Neuronal stem cell (in vitro differentiated cells): ENCODE results near the gene ITFG2.
"Not testable (repeated sequence)": the region's sequence is repeated elsewhere in the genome, so short reads cannot be mapped to it uniquely, and the experiment has no call there.

Experiments
- DNase-seq: peaks from one replicate; pipeline ENCODE4 v3.0.0-alpha.2; 2013; ENCODE audit warnings: low spot score
- H2AFZ ChIP-seq: one replicate; pipeline ENCODE4 v1.6.1; 2013; ENCODE audit warnings: mild to moderate bottlenecking, low read length, inconsistent platforms
- H2AK5ac ChIP-seq: 2 replicates; pipeline ENCODE4 v1.6.1; 2013; ENCODE audit warnings: low read depth, mild to moderate bottlenecking, inconsistent platforms, low read length, moderate library complexity, mixed read lengths
- H2BK120ac ChIP-seq: 2 replicates; pipeline ENCODE4 v1.6.1; 2013; ENCODE audit warnings: low read depth, mild to moderate bottlenecking, inconsistent platforms, low read length, moderate library complexity, mixed read lengths
- H2BK12ac ChIP-seq: one replicate; pipeline ENCODE4 v1.6.1; 2013; ENCODE audit warnings: low read length, inconsistent platforms
- H2BK15ac ChIP-seq: 2 replicates; pipeline ENCODE4 v1.6.1; 2013; ENCODE audit warnings: mild to moderate bottlenecking, low read length, inconsistent platforms, mixed read lengths
- H2BK5ac ChIP-seq: one replicate; pipeline ENCODE4 v1.6.1; 2013; ENCODE audit warnings: inconsistent platforms, mild to moderate bottlenecking, low read length, moderate library complexity
- H3K14ac ChIP-seq: one replicate; pipeline ENCODE4 v1.6.1; 2013; ENCODE audit warnings: low read length, inconsistent platforms
- H3K18ac ChIP-seq: 2 replicates; pipeline ENCODE4 v1.6.1; 2013; ENCODE audit warnings: low read length, inconsistent platforms
- H3K23ac ChIP-seq: 2 replicates; pipeline ENCODE4 v1.6.1; 2013; ENCODE audit warnings: low read depth, mild to moderate bottlenecking, mixed read lengths, low read length, inconsistent platforms; ENCODE audit not compliant: poor library complexity
- H3K27ac ChIP-seq: replicated peaks from 3 replicates; pipeline ENCODE4 v1.5.1; 2013; ENCODE audit warnings: low read length, inconsistent platforms
- H3K27me3 ChIP-seq, 3 experiments: 2 replicates each; pipeline ENCODE4 v1.6.1; 2013; ENCODE audit warnings: low read length in 3 of 3, mild to moderate bottlenecking in 2 of 3, inconsistent platforms in 1 of 3, low read depth in 1 of 3, mixed read lengths in 1 of 3, moderate library complexity in 1 of 3; ENCODE audit not compliant: control insufficient read depth in 3 of 3, insufficient read depth in 3 of 3
- H3K36me3 ChIP-seq, 2 donors: replicated peaks in 1 of 2; 2 replicates each; pipeline ENCODE4 v1.6.1; 2013; ENCODE audit warnings: low read length in 2 of 2; ENCODE audit not compliant: control insufficient read depth in 2 of 2, insufficient read depth in 2 of 2
- H3K4ac ChIP-seq: 2 replicates; pipeline ENCODE4 v1.6.1; 2013; ENCODE audit warnings: inconsistent platforms, mild to moderate bottlenecking, low read length, moderate library complexity
- H3K4me1 ChIP-seq, 2 donors: 1 replicate in 1 of 2; 2 replicates in 1 of 2; pipeline ENCODE4 v1.6.1; 2013; ENCODE audit warnings: low read length in 2 of 2, low read depth in 1 of 2; ENCODE audit not compliant: control insufficient read depth in 2 of 2, insufficient read depth in 1 of 2
- H3K4me2 ChIP-seq: one replicate; pipeline ENCODE4 v1.6.1; 2013; ENCODE audit warnings: mild to moderate bottlenecking, low read length, inconsistent platforms; ENCODE audit not compliant: insufficient read depth, poor library complexity, severe bottlenecking
- H3K4me3 ChIP-seq, 2 donors: 2 replicates each; pipeline ENCODE4 v1.5.1; 2013; ENCODE audit warnings: low read length in 2 of 2, mild to moderate bottlenecking in 2 of 2, inconsistent platforms in 1 of 2, moderate library complexity in 1 of 2
- H3K79me1 ChIP-seq: one replicate; pipeline ENCODE4 v1.6.1; 2013; ENCODE audit warnings: low read depth, mild to moderate bottlenecking, inconsistent platforms, low read length, moderate library complexity
- H3K9ac ChIP-seq: one replicate; pipeline ENCODE4 v1.6.1; 2013; ENCODE audit warnings: mild to moderate bottlenecking, low read depth, low read length, inconsistent platforms; ENCODE audit not compliant: poor library complexity
- H3K9me3 ChIP-seq, 2 donors: replicated peaks in 1 of 2; 2 replicates each; pipeline versions ENCODE3 to v1.6.1; 2013; ENCODE audit warnings: low read length in 2 of 2, mild to moderate bottlenecking in 2 of 2, inconsistent platforms in 1 of 2, low read depth in 1 of 2, mixed read lengths in 1 of 2, moderate library complexity in 1 of 2; ENCODE audit not compliant: control insufficient read depth in 2 of 2, insufficient read depth in 1 of 2
- H4K8ac ChIP-seq: one replicate; pipeline ENCODE4 v1.6.1; 2013; ENCODE audit warnings: low read depth, mild to moderate bottlenecking, inconsistent platforms, low read length, moderate library complexity
- H4K91ac ChIP-seq: one replicate; pipeline ENCODE4 v1.6.1; 2013; ENCODE audit warnings: low read length, low read depth, mild to moderate bottlenecking, inconsistent platforms; ENCODE audit not compliant: poor library complexity
- WGBS, 2 donors: extraction: QIAGEN DNeasy Blood & Tissue Kit; methylation state at CpG; one replicate each; pipeline ENCODE4 v1.1.7; 2013; ENCODE audit warnings: missing lambda C conversion rate in 2 of 2, mixed read lengths in 1 of 2; ENCODE audit not compliant: insufficient read length in 2 of 2, insufficient replicate concordance in 1 of 2; ENCODE audit errors: extremely low coverage in 2 of 2; 5-methylcytosine and 5-hydroxymethylcytosine counted together

Gene ITFG2

DNA sequence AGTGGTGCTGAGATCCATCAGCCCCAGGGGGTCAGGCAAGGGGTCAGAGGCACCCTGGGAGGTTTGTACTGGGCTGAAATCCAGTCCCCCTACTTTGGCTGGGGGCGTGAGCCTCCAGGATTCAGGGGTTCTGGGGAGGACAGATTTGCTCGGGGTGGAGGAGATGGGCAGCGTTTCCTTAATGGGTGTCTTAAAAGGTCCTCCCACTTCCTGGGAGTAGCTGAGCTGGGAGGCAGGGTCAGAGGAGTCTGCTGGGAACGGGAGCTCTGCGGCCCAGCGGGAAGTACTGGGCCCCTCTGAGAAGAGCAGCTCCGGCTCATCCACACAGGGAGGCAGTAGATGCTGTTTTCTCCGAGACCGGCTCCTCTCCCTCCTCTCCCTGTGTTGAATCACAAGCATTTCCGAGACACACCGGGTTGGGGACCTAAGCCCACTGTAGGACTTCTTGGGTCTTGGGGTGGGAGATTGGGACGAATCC lies 46.5 kb downstream of the ITFG2 start:
- no peak overlapping the region for H3K14ac ChIP-seq
- no peak for DNase-seq
- no peak overlapping the region for H2AK5ac ChIP-seq
- H2BK12ac ChIP-seq, result no peak overlapping the region
- H4K91ac ChIP-seq, result no peak overlapping the region
- no peak overlapping the region for H3K9ac ChIP-seq
- peaks cover 7 to 12% of the 10 kb centered on the region in 2 donors for H3K4me1 ChIP-seq
- peaks cover 25 to 67% of the 10 kb centered on the region in 2 donors for H3K36me3 ChIP-seq
- H2BK15ac ChIP-seq, result no peak overlapping the region
- no peak overlapping the region for H3K18ac ChIP-seq
- no peak overlapping the region for H3K23ac ChIP-seq
- no peak overlapping the region for H3K4me3 ChIP-seq
- no peak overlapping the region for H2BK120ac ChIP-seq
- H3K4ac ChIP-seq, result no peak overlapping the region
- H3K27me3 ChIP-seq, result no peaks in the 10 kb centered on the region
- H2AFZ ChIP-seq, result no peak overlapping the region
- H2BK5ac ChIP-seq, result no peak overlapping the region
- H3K27ac ChIP-seq, result no peak overlapping the region
- H3K4me2 ChIP-seq, result no peak overlapping the region
- no CpG with 5 or more reads among the region's 12 CpGs for WGBS, 2 donors
- no peak overlapping the region for H4K8ac ChIP-seq
- H3K9me3 ChIP-seq, result no peaks in the 10 kb centered on the region
- H3K79me1 ChIP-seq, result no peaks in the 10 kb centered on the region

DNA sequence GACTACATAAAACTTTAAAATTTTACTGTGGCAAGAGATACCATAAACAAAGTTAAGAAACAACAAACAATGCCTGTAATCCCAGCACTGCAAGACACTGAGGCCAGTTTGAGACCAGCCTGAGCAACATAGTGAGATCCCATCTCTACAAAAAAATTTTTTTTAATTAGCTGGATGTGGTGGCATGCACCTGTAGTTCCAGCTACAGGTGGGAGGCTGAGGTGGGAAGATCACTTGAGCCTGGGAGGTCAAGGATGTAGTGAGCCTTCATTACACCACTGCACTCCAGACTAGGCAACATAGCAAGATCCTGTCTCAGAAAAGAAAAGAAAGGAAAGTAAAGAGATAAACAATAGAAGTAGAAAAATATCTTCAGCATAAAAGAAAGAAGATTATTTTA lies 47.7 kb downstream of the ITFG2 start:
- Histone ChIP-seq H3K36me3 (peaks cover 37 to 79% of the 10 kb centered on the region in 2 donors), H3K27ac (no peak overlapping the region), H2AK5ac (no peak overlapping the region), H3K14ac (no peak overlapping the region), H3K4me2 (no peak overlapping the region), H3K4ac (no peak overlapping the region), H2BK120ac (no peak overlapping the region), H3K27me3 (no peaks in the 10 kb centered on the region), H4K8ac (no peak overlapping the region), H2BK12ac (no peak overlapping the region), H3K79me1 (peaks cover 3% of the 10 kb centered on the region), H2AFZ (no peak overlapping the region), H3K4me1 (peaks cover 7 to 12% of the 10 kb centered on the region in 2 donors), H3K9ac (no peak overlapping the region), H2BK5ac (no peak overlapping the region), H3K23ac (no peak overlapping the region), H2BK15ac (no peak overlapping the region), H3K18ac (no peak overlapping the region), H4K91ac (no peak overlapping the region), H3K4me3 (no peak overlapping the region), H3K9me3 (no peaks in the 10 kb centered on the region)
- DNase-seq, result no peak

DNA sequence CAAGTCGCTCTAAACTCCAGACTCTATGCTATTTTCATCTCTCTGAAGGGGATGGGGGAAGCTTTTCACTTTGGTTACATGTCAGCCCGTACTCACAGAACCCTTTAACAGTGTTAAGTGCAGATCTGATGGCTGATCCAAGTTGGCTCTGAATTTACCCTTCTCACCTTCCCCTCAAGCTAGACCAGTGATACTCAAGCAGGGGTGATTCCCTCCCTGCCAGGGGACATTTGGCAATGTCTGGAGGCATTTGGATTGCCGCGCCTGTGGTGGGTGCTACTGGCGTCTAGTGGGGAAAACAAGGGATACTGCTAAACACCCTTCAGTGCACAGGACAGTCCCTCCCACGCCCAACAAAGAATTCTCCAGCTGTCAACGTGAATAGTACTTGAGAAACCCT lies 50.4 kb downstream of the ITFG2 start:
- Histone ChIP-seq H3K36me3 (peaks cover 54 to 96% of the 10 kb centered on the region in 2 donors), H2AFZ (no peak overlapping the region)

DNA sequence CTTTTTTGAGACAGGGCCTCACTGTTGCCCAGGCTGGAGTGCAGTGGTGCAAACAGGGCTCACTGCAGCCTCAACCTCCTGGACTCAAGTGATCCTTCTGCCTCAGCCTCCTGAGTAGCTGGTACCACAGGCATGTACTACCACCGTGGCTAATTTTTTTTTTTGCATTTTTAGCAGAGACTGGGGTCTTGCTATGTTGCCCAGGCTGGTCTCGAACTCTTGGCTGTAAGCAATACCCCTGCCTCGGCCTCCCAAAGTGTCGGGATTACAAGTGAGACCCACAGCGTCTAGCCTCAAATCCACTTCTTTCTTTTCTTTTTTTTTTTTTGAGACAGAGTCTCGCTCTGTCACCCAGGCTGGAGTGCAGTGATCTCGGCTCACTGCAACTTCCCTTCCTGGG lies 50.9 kb downstream of the ITFG2 start:
- not testable (repeated sequence) for DNase-seq, H3K79me1 ChIP-seq, H3K4ac ChIP-seq, H2BK15ac ChIP-seq, H2AK5ac ChIP-seq, H4K91ac ChIP-seq, H3K9me3 ChIP-seq, H3K4me3 ChIP-seq, H3K14ac ChIP-seq, H3K4me2 ChIP-seq, H2BK5ac ChIP-seq, H2BK12ac ChIP-seq, H3K18ac ChIP-seq, H4K8ac ChIP-seq, H3K23ac ChIP-seq, H3K27ac ChIP-seq, H3K9ac ChIP-seq, H3K4me1 ChIP-seq, H2AFZ ChIP-seq, H3K27me3 ChIP-seq, H2BK120ac ChIP-seq
- no CpG with 5 or more reads among the region's 7 CpGs for whole genome bisulfite sequencing, 2 donors
- peaks cover 57 to 96% of the 10 kb centered on the region in 2 donors for H3K36me3 ChIP-seq

More for the DNA sequence above, 50.4 kb downstream of the ITFG2 start:
- H2BK5ac ChIP-seq, result no peak overlapping the region
- no peak for DNase-seq
- peak overlapping the region in 1 of 2 donors; percentile 14 for H3K4me3 ChIP-seq
- H4K91ac ChIP-seq, result no peak overlapping the region
- H3K4me1 ChIP-seq, result no peaks in the 10 kb centered on the region
- H2BK120ac ChIP-seq, result no peak overlapping the region
- no peak overlapping the region for H3K27ac ChIP-seq
- no CpG with 5 or more reads among the region's 7 CpGs for WGBS, 2 donors
- H4K8ac ChIP-seq, result peak overlapping the region; percentile 43
- H2BK15ac ChIP-seq, result no peak overlapping the region
- no peak overlapping the region for H3K18ac ChIP-seq
- no peaks in the 10 kb centered on the region for H3K9me3 ChIP-seq
- no peak overlapping the region for H3K4ac ChIP-seq
- no peak overlapping the region for H3K23ac ChIP-seq
- no peak overlapping the region for H3K4me2 ChIP-seq
- no peak overlapping the region for H2BK12ac ChIP-seq
- H3K27me3 ChIP-seq, result no peaks in the 10 kb centered on the region
- H3K14ac ChIP-seq, result no peak overlapping the region
- peaks cover 3% of the 10 kb centered on the region for H3K79me1 ChIP-seq
- H3K9ac ChIP-seq, result no peak overlapping the region
- H2AK5ac ChIP-seq, result no peak overlapping the region
